ENCODE results near the gene INSM1. TPM values are rescaled to one million over a fixed set of nuclear protein-coding genes. Genes with fewer than 3 reads are reported as not detected.

INSM1 gene
- total and polyA plus RNA-seq, 5 donors from 2014 or later: 0.12 TPM; not detected in 4

DNA sequence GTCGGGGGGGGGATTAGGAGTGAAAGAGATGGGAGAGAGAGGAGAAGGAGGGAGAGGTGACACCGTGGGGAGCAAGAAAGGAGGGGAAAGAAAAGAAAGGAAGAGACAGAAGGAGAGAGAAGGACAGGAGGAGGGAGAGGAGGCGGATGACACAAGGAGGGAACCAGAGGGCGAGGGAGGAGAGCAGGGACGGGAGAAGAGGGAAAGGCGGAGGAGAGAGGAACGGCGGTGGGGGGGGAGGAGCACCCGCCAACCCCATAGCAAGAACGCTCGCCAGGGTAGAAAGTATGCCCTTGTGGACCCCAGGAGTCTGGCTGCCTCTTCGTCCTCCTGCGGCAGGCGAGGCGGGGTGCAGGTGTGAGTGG, 4.5 kb upstream of the INSM1 start:
- H3K27me3 ChIP-seq (ENCODE audit: control insufficient read depth, insufficient read depth, low read length): peaks cover 27% of the 10 kb centered on the region
- H3K27me3 Mint-ChIP-seq: peaks cover 68% of the 10 kb centered on the region

DNA sequence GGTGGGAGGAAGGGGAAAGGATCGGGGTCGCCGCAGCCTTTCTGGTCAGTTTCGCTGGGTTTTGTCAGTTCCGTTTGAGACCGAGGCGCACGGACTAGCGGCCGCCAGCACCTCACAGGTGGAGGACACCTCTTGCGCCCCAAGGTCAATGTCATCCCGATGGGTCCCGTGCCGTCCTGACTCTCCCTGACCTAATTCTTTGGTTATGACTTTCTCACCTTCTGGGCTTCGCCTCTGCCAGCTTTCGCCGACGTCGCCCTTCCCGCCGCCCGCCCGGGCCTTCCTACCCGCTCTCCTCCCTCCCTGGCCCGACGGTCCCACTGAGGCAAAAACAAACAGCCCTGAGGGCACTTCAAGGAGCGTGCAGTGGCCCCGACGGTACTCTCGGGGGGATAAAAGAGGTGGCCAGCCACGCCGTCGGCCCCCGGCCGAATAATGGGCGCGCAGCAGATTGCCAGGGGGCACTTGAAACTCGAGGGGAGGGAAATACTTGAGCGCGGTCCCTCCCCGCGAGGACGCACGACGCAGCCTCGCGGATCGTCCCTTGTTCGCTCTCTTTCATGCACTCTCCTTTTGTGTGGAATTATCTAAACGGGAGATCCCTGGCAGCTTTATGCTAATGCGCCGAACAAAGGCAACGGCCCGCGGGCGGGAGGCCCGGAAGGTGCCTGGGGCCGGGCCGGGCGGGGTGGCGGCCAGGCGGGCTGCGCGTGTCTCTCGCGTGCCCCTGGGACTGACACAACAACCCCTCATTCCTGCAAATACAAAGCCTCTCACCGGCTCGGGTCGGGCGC, 3.9 kb upstream of the INSM1 start:
- Mint-ChIP-seq H3K4me1 (peaks cover 0 to 30% (median 20%) of the 10 kb centered on the region in 4 donors), H3K27me3 (peaks cover 68% of the 10 kb centered on the region)
- peaks cover 27% of the 10 kb centered on the region for H3K27me3 ChIP-seq (ENCODE audit: control insufficient read depth, insufficient read depth, low read length)

More for the DNA sequence above, 4.5 kb upstream of the INSM1 start:
- ATAC-seq (ENCODE audit: low read depth in 2 of 2) (no peak), DNase-seq (no peak)
- H3K4me3 ChIP-seq (ENCODE audit: low read depth, low read length): no peak overlapping the region
- Mint-ChIP-seq H3K4me3 (no peak overlapping the region), H3K4me1 (peaks cover 0 to 30% (median 20%) of the 10 kb centered on the region in 4 donors), H3K27ac (no peak overlapping the region), H3K9me3 (peaks cover 0 to 2% (median 0%) of the 10 kb centered on the region in 7 donors), H3K36me3 (no peaks in the 10 kb centered on the region)
- H3K36me3 ChIP-seq (ENCODE audit: control insufficient read depth, insufficient read depth, low read length): no peaks in the 10 kb centered on the region
- no peak overlapping the region for H3K27ac ChIP-seq (ENCODE audit: insufficient read depth, low read length, poor library complexity, severe bottlenecking)
- peaks cover 15% of the 10 kb centered on the region for H3K4me1 ChIP-seq (ENCODE audit: control insufficient read depth, insufficient read depth, low read length, poor library complexity, severe bottlenecking)
- no peaks in the 10 kb centered on the region for H3K9me3 ChIP-seq (ENCODE audit: control insufficient read depth in 2 of 2, low read length in 2 of 2)

DNA sequence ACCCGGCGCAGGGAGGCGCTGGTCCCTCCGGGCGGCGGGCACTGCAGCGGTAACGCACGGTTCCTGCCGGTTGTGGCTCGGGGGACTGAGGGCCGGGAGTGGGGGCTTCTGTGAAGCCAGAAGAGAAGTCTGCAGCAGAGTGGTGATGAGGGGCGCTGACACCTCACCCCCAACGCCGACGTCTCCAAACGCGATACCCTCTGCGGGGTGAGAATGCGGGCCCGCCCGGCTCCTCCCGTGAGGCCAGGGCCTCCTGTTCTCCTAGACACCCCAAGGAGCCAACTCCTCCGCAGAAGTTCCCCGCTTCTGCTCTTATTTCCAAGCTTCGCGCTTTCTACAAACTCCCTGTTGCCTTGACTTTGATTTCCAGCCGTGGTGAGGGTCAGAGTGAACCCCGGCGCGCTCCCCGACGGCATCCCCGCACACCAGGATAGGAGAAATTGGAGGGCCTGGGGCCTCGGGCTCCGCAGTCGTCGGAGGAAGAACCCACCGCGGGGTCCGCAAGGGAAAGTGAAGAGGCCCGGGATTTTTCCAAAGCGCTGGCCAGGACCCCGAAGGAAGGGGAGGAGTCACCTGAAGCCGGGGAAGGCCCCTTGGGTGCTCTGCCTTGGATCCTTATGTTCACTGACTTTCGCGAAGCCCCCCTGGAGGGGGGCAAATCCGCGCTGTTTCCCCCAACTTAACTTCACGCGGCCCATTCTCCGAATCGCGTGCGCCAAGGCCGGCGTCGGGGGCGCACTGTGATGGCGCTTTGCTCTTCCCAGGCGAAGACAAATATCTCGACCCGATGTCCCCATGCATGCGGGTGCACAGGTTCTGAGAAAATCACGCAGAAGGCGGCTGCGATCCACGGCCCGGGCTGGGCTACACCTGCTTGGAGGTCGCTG, 3.1 kb upstream of the INSM1 start:
- Mint-ChIP-seq H3K27ac (no peak overlapping the region), H3K27me3 (peaks cover 70% of the 10 kb centered on the region), H3K36me3 (no peaks in the 10 kb centered on the region), H3K9me3 (peaks cover 0 to 2% (median 0%) of the 10 kb centered on the region in 7 donors), H3K4me1 (peaks cover 0 to 27% (median 20%) of the 10 kb centered on the region in 4 donors), H3K4me3 (peak overlapping the region in 2 of 4 donors; percentile 6 to 68)
- ATAC-seq (ENCODE audit: low read depth in 2 of 2): no peak
- Histone ChIP-seq H3K27ac (ENCODE audit: insufficient read depth, low read length, poor library complexity, severe bottlenecking) (no peak overlapping the region), H3K4me3 (ENCODE audit: low read depth, low read length) (no peak overlapping the region), H3K4me1 (ENCODE audit: control insufficient read depth, insufficient read depth, low read length, poor library complexity, severe bottlenecking) (peaks cover 13% of the 10 kb centered on the region), H3K9me3 (ENCODE audit: control insufficient read depth in 2 of 2, low read length in 2 of 2) (no peaks in the 10 kb centered on the region), H3K27me3 (ENCODE audit: control insufficient read depth, insufficient read depth, low read length) (peaks cover 27% of the 10 kb centered on the region), H3K36me3 (ENCODE audit: control insufficient read depth, insufficient read depth, low read length) (no peaks in the 10 kb centered on the region)
- no peak for DNase-seq

More for the DNA sequence above, 3.9 kb upstream of the INSM1 start:
- peaks cover 15% of the 10 kb centered on the region for H3K4me1 ChIP-seq (ENCODE audit: control insufficient read depth, insufficient read depth, low read length, poor library complexity, severe bottlenecking)
- Mint-ChIP-seq H3K4me3 (no peak overlapping the region), H3K27ac (no peak overlapping the region), H3K36me3 (no peaks in the 10 kb centered on the region), H3K9me3 (peaks cover 0 to 2% (median 0%) of the 10 kb centered on the region in 7 donors)
- no peaks in the 10 kb centered on the region for H3K36me3 ChIP-seq (ENCODE audit: control insufficient read depth, insufficient read depth, low read length)
- DNase-seq: no peak
- H3K9me3 ChIP-seq (ENCODE audit: control insufficient read depth in 2 of 2, low read length in 2 of 2): no peaks in the 10 kb centered on the region
- ATAC-seq (ENCODE audit: low read depth in 2 of 2): no peak
- H3K27ac ChIP-seq (ENCODE audit: insufficient read depth, low read length, poor library complexity, severe bottlenecking): no peak overlapping the region
- H3K4me3 ChIP-seq (ENCODE audit: low read depth, low read length): no peak overlapping the region

DNA sequence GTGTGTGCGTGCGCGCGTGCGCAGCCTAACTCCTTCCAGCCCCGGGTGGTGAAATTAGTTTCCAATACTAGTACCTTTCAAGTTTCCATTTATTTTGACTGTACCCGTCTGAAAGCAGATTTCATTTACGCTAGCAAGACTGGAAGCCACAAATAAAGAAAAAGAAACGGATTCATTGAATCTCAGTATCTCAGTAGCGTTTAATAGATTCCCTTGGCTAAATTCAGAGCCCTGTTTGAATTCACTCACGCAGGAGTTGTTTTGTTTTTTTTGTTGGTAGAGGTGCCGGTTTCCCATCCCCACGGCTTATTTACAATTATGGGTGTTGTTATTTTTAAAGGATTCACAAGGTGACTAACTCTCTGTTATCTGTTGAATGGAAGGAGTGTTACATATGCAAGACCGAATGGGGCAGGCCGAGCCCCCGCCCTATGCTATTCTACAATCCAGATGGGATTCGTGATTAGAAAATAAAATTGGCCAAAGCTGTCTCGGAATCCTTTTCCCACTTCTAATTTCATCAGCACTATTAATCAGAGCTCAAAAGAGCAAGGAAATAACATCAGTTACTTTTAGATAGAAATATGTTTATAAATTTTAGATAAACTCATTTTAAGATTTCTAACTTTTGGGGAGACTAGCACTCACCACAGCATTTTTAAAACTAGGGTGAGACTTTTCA, 2.3 kb upstream of the INSM1 start:
- Mint-ChIP-seq H3K4me3 (peak overlapping the region in 2 of 4 donors; percentile 6 to 38), H3K9me3 (peaks cover 0 to 2% (median 0%) of the 10 kb centered on the region in 7 donors), H3K36me3 (no peaks in the 10 kb centered on the region), H3K4me1 (peaks cover 0 to 24% (median 17%) of the 10 kb centered on the region in 4 donors), H3K27ac (no peak overlapping the region), H3K27me3 (peaks cover 72% of the 10 kb centered on the region)
- Histone ChIP-seq H3K4me3 (ENCODE audit: low read depth, low read length) (no peak overlapping the region), H3K27me3 (ENCODE audit: control insufficient read depth, insufficient read depth, low read length) (peaks cover 28% of the 10 kb centered on the region), H3K27ac (ENCODE audit: insufficient read depth, low read length, poor library complexity, severe bottlenecking) (no peak overlapping the region), H3K36me3 (ENCODE audit: control insufficient read depth, insufficient read depth, low read length) (no peaks in the 10 kb centered on the region), H3K4me1 (ENCODE audit: control insufficient read depth, insufficient read depth, low read length, poor library complexity, severe bottlenecking) (peaks cover 6% of the 10 kb centered on the region), H3K9me3 (ENCODE audit: control insufficient read depth in 2 of 2, low read length in 2 of 2) (no peaks in the 10 kb centered on the region)
- DNase-seq: no peak
- ATAC-seq (ENCODE audit: low read depth in 2 of 2): no peak

DNA sequence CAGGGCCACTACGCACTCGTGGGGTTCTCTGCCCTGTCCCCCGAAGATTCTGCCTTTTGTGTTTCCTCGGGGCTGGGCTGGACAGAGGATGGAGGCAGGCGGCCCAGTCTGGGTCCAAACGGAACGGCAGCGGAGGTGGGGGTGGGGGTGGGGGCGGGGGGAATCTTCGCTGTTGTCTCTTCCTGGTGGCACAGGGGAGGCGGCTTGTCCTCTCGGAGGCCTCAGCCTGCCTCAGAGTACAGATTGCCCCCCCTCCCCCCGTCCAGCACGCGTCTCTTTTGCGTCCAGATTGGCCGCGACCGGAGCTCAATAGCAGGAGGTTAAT, 1.4 kb upstream of the INSM1 start:
- H3K4me3 Mint-ChIP-seq: peak overlapping the region in 2 of 4 donors; percentile 29 to 51
- H3K27me3 ChIP-seq (ENCODE audit: control insufficient read depth, insufficient read depth, low read length): peaks cover 22% of the 10 kb centered on the region

DNA sequence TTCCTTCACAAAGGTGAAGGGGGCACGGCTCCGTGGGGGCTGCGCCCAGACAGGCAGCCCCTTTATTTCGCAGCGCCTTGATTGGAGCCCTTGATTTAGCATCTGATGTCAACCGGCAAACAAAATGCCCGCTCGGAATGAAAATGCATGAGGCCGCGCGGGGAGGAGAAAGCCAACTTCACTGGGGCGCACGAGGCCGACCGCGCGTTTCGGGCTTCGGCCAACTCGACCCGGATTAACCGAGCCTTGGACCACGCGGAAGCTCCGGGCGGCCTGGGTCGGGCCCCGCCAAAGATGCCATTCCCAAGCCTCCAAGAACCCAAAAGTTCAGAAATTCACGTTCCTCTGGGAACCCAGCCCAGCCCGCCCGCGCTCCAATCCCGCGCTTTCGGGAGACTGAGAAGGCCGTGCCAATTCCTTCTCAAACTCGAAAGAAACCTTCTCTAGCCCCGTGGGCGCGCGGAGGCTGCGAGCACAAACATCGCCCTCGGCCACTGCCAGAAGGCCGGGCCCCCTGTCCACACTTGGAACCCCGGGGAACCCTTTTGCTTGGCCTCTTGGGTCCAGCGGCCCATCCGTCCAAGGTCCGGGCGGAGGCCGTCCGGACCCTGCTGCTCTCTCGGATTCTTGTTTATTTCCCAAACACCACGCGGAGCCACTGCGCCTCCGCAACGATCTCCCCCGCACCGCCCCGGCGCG, 879 bp upstream of the INSM1 start:
- Histone ChIP-seq H3K27ac (ENCODE audit: insufficient read depth, low read length, poor library complexity, severe bottlenecking) (no peak overlapping the region), H3K4me1 (ENCODE audit: control insufficient read depth, insufficient read depth, low read length, poor library complexity, severe bottlenecking) (peaks cover 5% of the 10 kb centered on the region), H3K9me3 (ENCODE audit: control insufficient read depth in 2 of 2, low read length in 2 of 2) (no peaks in the 10 kb centered on the region), H3K4me3 (ENCODE audit: low read depth, low read length) (no peak overlapping the region), H3K36me3 (ENCODE audit: control insufficient read depth, insufficient read depth, low read length) (no peaks in the 10 kb centered on the region), H3K27me3 (ENCODE audit: control insufficient read depth, insufficient read depth, low read length) (peaks cover 17% of the 10 kb centered on the region)
- no peaks in the 10 kb centered on the region for H3K36me3 Mint-ChIP-seq
- H3K27ac Mint-ChIP-seq: no peak overlapping the region
- ATAC-seq (ENCODE audit: low read depth in 2 of 2) (no peak), DNase-seq (no peak)
- peaks cover 0 to 2% (median 0%) of the 10 kb centered on the region in 7 donors for H3K9me3 Mint-ChIP-seq
- H3K27me3 Mint-ChIP-seq: peaks cover 72% of the 10 kb centered on the region
- peaks cover 0 to 21% (median 13%) of the 10 kb centered on the region in 4 donors for H3K4me1 Mint-ChIP-seq
- H3K4me3 Mint-ChIP-seq: no peak overlapping the region

More for the DNA sequence above, 1.4 kb upstream of the INSM1 start:
- Histone ChIP-seq H3K27ac (ENCODE audit: insufficient read depth, low read length, poor library complexity, severe bottlenecking) (no peak overlapping the region), H3K4me1 (ENCODE audit: control insufficient read depth, insufficient read depth, low read length, poor library complexity, severe bottlenecking) (peaks cover 5% of the 10 kb centered on the region), H3K36me3 (ENCODE audit: control insufficient read depth, insufficient read depth, low read length) (no peaks in the 10 kb centered on the region), H3K4me3 (ENCODE audit: low read depth, low read length) (no peak overlapping the region), H3K9me3 (ENCODE audit: control insufficient read depth in 2 of 2, low read length in 2 of 2) (no peaks in the 10 kb centered on the region)
- DNase-seq (no peak), ATAC-seq (ENCODE audit: low read depth in 2 of 2) (no peak)
- Mint-ChIP-seq H3K4me1 (peaks cover 0 to 21% (median 13%) of the 10 kb centered on the region in 4 donors), H3K36me3 (no peaks in the 10 kb centered on the region), H3K27me3 (peaks cover 72% of the 10 kb centered on the region), H3K27ac (no peak overlapping the region), H3K9me3 (peaks cover 0 to 2% (median 0%) of the 10 kb centered on the region in 7 donors)

Measured in CD4-positive, CD25-positive, alpha-beta regulatory T cell (primary cell).